B cell (primary cell): ENCODE results near the gene ADSS1. TPM values are rescaled to one million over a fixed set of nuclear protein-coding genes. Genes with fewer than 3 reads are reported as not detected.
A peak's percentile ranks its signal among the peaks of the same experiment; 100 is the strongest.

Experiments used
- ATAC-seq: fragments of 200-7000 bp; cut with Tn5 transposase; one replicate; pipeline ENCODE4 v1.10.0; 2021; ENCODE audit warnings: low read depth, mild to moderate bottlenecking, moderate number of reproducible peaks, moderate library complexity
- CTCF ChIA-PET: fragments of 350-600 bp; sonication (Branson Sonifier 250); formaldehyde crosslinking; loops from one replicate; lab custom pipeline; 2021; ENCODE audit warnings: antibody characterized with exemption, inconsistent platforms; lab: Charles Lee
- POLR2A ChIA-PET: fragments of 350-600 bp; sonication (Branson Sonifier 250); formaldehyde crosslinking; loops from one replicate; lab custom pipeline; 2021; ENCODE audit warnings: antibody characterized with exemption; lab: Charles Lee
- DNase-seq: peaks from one replicate; pipeline ENCODE4 v3.0.0; 2013
- H2AFZ ChIP-seq: 2 replicates; pipeline ENCODE4 v1.6.1; 2012; ENCODE audit warnings: mild to moderate bottlenecking, low read depth, low read length; ENCODE audit not compliant: insufficient read depth, poor library complexity, severe bottlenecking
- H3K27ac ChIP-seq, 2 donors: 1 replicate in 1 of 2; 2 replicates in 1 of 2; pipeline ENCODE4 v1.5.1; 2012 to 2013; ENCODE audit warnings: low read length in 2 of 2, mild to moderate bottlenecking in 2 of 2, moderate library complexity in 1 of 2
- H3K27me3 ChIP-seq, 4 experiments: fragments of 200-600 bp in 1 of 4; sonication (generic) in 1 of 4; replicated peaks in 1 of 4; 1 replicate in 2 of 4; 2 replicates in 2 of 4; pipeline versions ENCODE4 v1.6.1 to v1.7.0; 2013 to 2016; ENCODE audit warnings: low read length in 3 of 4, mild to moderate bottlenecking in 2 of 4, mixed read lengths in 1 of 4, moderate library complexity in 1 of 4; ENCODE audit not compliant: insufficient read depth in 4 of 4, control insufficient read depth in 3 of 4; ENCODE audit errors: control extremely low read depth in 1 of 4
- H3K36me3 ChIP-seq, 2 experiments: replicated peaks in 1 of 2; 1 replicate in 1 of 2; 2 replicates in 1 of 2; pipeline versions ENCODE4 v1.6.1 to v1.7.1; 2013; ENCODE audit warnings: low read length in 1 of 2; ENCODE audit not compliant: insufficient read depth in 2 of 2, control insufficient read depth in 1 of 2; ENCODE audit errors: control extremely low read depth in 1 of 2, extremely low read depth in 1 of 2
- H3K4me1 ChIP-seq, 2 donors: fragments of 200-600 bp in 1 of 2; sonication (generic) in 1 of 2; 1 replicate in 1 of 2; 2 replicates in 1 of 2; pipeline versions ENCODE4 v1.5.1 to v1.6.1; 2013 to 2017; ENCODE audit warnings: low read length in 2 of 2; ENCODE audit not compliant: control insufficient read depth in 2 of 2, insufficient read depth in 2 of 2
- H3K4me2 ChIP-seq: replicated peaks from 2 replicates; pipeline ENCODE3; 2012; ENCODE audit warnings: mild to moderate bottlenecking, low read depth, low read length; ENCODE audit not compliant: poor library complexity, severe bottlenecking
- H3K4me3 ChIP-seq, 5 experiments: fragments of 200-600 bp in 1 of 5; sonication (generic) in 1 of 5; 1 replicate in 3 of 5; 2 replicates in 2 of 5; pipeline versions ENCODE4 v1.5.1 to v1.7.0; 2011 to 2016; ENCODE audit warnings: low read length in 4 of 5, mild to moderate bottlenecking in 4 of 5, low read depth in 2 of 5, control low read depth in 1 of 5, moderate library complexity in 1 of 5; ENCODE audit not compliant: insufficient read depth in 1 of 5; ENCODE audit errors: control extremely low read depth in 1 of 5, extremely low read depth in 1 of 5
- H3K79me2 ChIP-seq: fragments of 200-600 bp; sonication (generic); one replicate; pipeline ENCODE4 v1.6.0; 2016; ENCODE audit warnings: low read length; ENCODE audit not compliant: control insufficient read depth, insufficient read depth
- H3K9ac ChIP-seq: fragments of 200-600 bp; sonication (generic); 2 replicates; pipeline ENCODE4 v1.6.1; 2017; ENCODE audit warnings: mild to moderate bottlenecking, low read length, moderate library complexity
- H3K9me3 ChIP-seq, 3 donors: one replicate each; pipeline versions ENCODE4 v1.6.1 to v1.7.1; 2013; ENCODE audit warnings: low read length in 2 of 3; ENCODE audit not compliant: control insufficient read depth in 2 of 3, insufficient read depth in 1 of 3; ENCODE audit errors: control extremely low read depth in 1 of 3
- H4K20me1 ChIP-seq: 2 replicates; pipeline ENCODE4 v1.6.0; 2012; ENCODE audit warnings: mild to moderate bottlenecking, low read length; ENCODE audit not compliant: insufficient read depth, control insufficient read depth, poor library complexity, severe bottlenecking
- H3K27ac Mint-ChIP-seq: one replicate; pipeline ENCODE4 v1.8.0; 2021; ENCODE audit warnings: mixed read lengths
- H3K27me3 Mint-ChIP-seq: one replicate; pipeline ENCODE4 v1.8.0; 2021; ENCODE audit warnings: mixed read lengths
- H3K4me1 Mint-ChIP-seq: one replicate; pipeline ENCODE4 v1.8.0; 2021; ENCODE audit warnings: mixed read lengths
- H3K4me3 Mint-ChIP-seq: one replicate; pipeline ENCODE4 v1.8.0; 2021; ENCODE audit warnings: mixed read lengths
- H3K9me3 Mint-ChIP-seq: one replicate; pipeline ENCODE4 v1.8.0; 2022; ENCODE audit warnings: mixed read lengths; ENCODE audit not compliant: insufficient read depth
- CTCF ChIP-seq: fragments of 200-600 bp; IDR thresholded peaks from one replicate; pipeline ENCODE4 v1.8.0; 2022; ENCODE audit warnings: antibody characterized with exemption, mild to moderate bottlenecking
- EZH2 ChIP-seq: IDR thresholded peaks from 2 replicates; pipeline ENCODE4 v1.6.1; 2012; ENCODE audit warnings: borderline replicate concordance, low read depth, mild to moderate bottlenecking, moderate library complexity, low read length; ENCODE audit not compliant: insufficient read depth, poor library complexity, severe bottlenecking
- WGBS: methylation state at CpG from one replicate; pipeline ENCODE4 v1.1.5; 2013; ENCODE audit warnings: missing lambda C conversion rate; ENCODE audit not compliant: insufficient coverage; 5-methylcytosine and 5-hydroxymethylcytosine counted together
- intact Hi-C: fragments of 100-400 bp; cut with micrococcal nuclease; formaldehyde crosslinking; loops from one replicate; pipeline ENCODE4 v1.10.0; 2022
- polyA plus RNA-seq: library from polyadenylated mRNA; depleted of rRNA; stranded (reverse); fragments of >200 nt; gene quantifications from 2 replicates; pipeline ENCODE4 v1.2.3, GENCODE V29; 2012
- total RNA-seq, 2 donors: library from RNA; stranded (reverse); fragments of 120-200 nt in 1 of 2; gene quantifications; 1 replicate in 1 of 2; 2 replicates in 1 of 2; pipeline versions ENCODE4 v1.2.3 to v1.2.4, GENCODE V29; 2013 to 2022

The ADSS1 gene
- total and polyA plus RNA-seq, 2 donors (not counting 1 experiment from before 2014, with no cell fraction given), result 0.33 to 1.7 TPM

DNA sequence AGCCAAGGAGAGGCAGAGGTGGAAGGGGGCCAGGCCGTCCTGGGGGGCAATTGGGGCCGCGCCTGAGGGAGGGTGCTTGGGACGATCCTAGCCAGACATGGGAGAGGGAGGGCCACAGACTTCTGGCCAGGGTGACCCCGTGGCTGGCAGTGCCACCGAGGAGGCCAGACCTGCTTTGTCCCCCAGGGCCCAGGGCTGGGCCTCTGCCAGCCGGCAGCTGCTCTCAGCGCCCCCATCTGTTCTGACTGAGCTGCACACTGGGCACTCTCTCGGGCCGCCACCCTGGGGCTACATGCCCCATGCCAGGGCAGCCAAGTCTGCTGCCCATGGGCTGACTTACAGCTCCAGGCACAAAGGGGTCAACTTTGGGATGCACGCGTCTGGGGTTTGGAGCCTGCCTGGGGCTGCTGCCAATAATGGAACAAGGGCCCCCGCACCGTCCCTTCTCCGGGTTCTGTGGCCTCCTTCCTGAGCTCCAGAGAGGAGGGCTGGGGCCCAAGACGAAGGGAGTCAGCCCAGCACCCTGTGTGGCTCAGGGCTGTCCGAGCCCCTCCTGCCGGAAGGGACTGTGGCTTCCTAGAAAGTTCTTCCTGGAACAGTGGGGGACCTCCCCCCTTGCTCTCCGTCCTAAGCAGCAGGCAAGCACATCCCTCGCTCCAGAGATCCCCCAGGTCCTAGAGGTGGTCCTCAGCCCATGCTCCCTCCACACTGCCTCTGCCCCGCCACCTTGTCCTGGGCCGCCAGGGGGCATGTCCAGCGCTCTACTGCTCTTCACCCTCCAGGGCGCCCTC, 1.1 kb downstream of the ADSS1 start:
- Histone ChIP-seq H3K9me3 (no peaks in the 10 kb centered on the region), H3K9ac (no peak overlapping the region), H3K4me2 (peak overlapping the region; percentile 97), H3K79me2 (no peaks in the 10 kb centered on the region), H3K4me3 (no peak overlapping the region), H3K27me3 (peaks cover 0 to 9% (median 3%) of the 10 kb centered on the region in 4 experiments), H3K4me1 (peaks cover 6 to 10% of the 10 kb centered on the region in 2 donors), H3K27ac (no peak overlapping the region), H2AFZ (peak overlapping the region; percentile 84), H3K36me3 (no peaks in the 10 kb centered on the region), H4K20me1 (no peaks in the 10 kb centered on the region)
- POLR2A ChIA-PET, result interaction anchor here (0.8 kb wide), 1 partner anchor 27 kb away, joined by 6 read pairs; the partner anchor contains the start of gene SIVA1
- TF ChIP-seq CTCF (no peak), EZH2 (no peak)
- CTCF ChIA-PET, result interaction anchor here (0.8 to 3.6 kb wide), 5 partner anchors 16 to 59 kb away, joined by 3 to 12 read pairs (median 3); partner anchors contain the start of gene SIVA1
- intact Hi-C loops, result loop anchor here (1.0 kb wide), 1 partner anchor 27 kb away; no protein-coding TSS in a partner anchor
- peak overlapping the region; percentile 73 for H3K4me3 Mint-ChIP-seq
- peaks cover 8% of the 10 kb centered on the region for H3K27me3 Mint-ChIP-seq
- no peaks in the 10 kb centered on the region for H3K9me3 Mint-ChIP-seq
- no peak overlapping the region for H3K27ac Mint-ChIP-seq
- H3K4me1 Mint-ChIP-seq, result peaks cover 3% of the 10 kb centered on the region
- peak; percentile 39 for DNase-seq
- no peak for ATAC-seq
- WGBS, result 67% methylated on average over 24 of the region's 24 CpGs
